Breast epithelium (tissue), 3 donors: ENCODE data around the gene PITRM1.

ENCODE experiments used
- CTCF ChIP-seq, 3 donors: fragments of 450-650 bp; IDR thresholded peaks; one replicate each; pipeline ENCODE4 v1.5.1; 2016 to 2017; ENCODE audit warnings: antibody characterized with exemption in 3 of 3, mild to moderate bottlenecking in 3 of 3, moderate library complexity in 3 of 3
- POLR2A ChIP-seq: fragments of 450-650 bp; IDR thresholded peaks from one replicate; pipeline ENCODE4 v1.6.1; 2016; ENCODE audit warnings: antibody characterized with exemption, mild to moderate bottlenecking, moderate library complexity
- POLR2AphosphoS5 ChIP-seq, 3 donors: sonication (generic); formaldehyde crosslinking; IDR thresholded peaks; one replicate each; pipeline ENCODE4 v1.6.1; 2017; ENCODE audit warnings: antibody characterized with exemption in 3 of 3

GRCh38 chr10:3104251-3104918 is 68.2 kb downstream of the PITRM1 start:
- TF ChIP-seq CTCF (IDR thresholded peaks at IDR 0.05) (no peak), POLR2A (no peak), POLR2AphosphoS5 (IDR thresholded peaks at IDR 0.05) (no peak)
